Ovary (tissue), 9 donors: ENCODE results near the gene ABCB1. TPM values are rescaled to one million over a fixed set of nuclear protein-coding genes. Genes with fewer than 3 reads are reported as not detected.

Experiments
- DNase-seq, 5 donors: peaks; one replicate each; pipeline ENCODE4 v3.0.0-alpha.2; 2019 to 2020
- H3K27ac ChIP-seq, 2 donors: fragments of 200-600 bp; one replicate each; pipeline versions ENCODE4 v1.5.1 to v1.8.0; 2019 to 2022
- H3K27me3 ChIP-seq: fragments of 200-600 bp; one replicate; pipeline ENCODE4 v1.8.0; 2022
- H3K36me3 ChIP-seq: fragments of 200-600 bp; sonication (generic); one replicate; pipeline ENCODE4 v1.5.1; 2019
- H3K4me1 ChIP-seq: one replicate; pipeline ENCODE4 v1.8.1; 2013; ENCODE audit warnings: mild to moderate bottlenecking, moderate library complexity; ENCODE audit not compliant: insufficient read depth
- H3K4me3 ChIP-seq: fragments of 200-600 bp; sonication (generic); one replicate; pipeline ENCODE4 v1.5.1; 2017
- H3K9me3 ChIP-seq, 2 donors: fragments of 200-600 bp in 1 of 2; sonication (generic) in 1 of 2; one replicate each; pipeline versions ENCODE4 v1.5.1 to v1.8.1; 2013 to 2019; ENCODE audit warnings: mild to moderate bottlenecking in 1 of 2, moderate library complexity in 1 of 2
- CTCF ChIP-seq, 3 donors: fragments of 450-650 bp in 2 of 3; fragments of 200-600 bp in 1 of 3; IDR thresholded peaks; one replicate each; pipeline versions ENCODE4 v1.5.1 to v1.8.0; 2016 to 2022; ENCODE audit warnings: antibody characterized with exemption in 3 of 3, mild to moderate bottlenecking in 1 of 3
- EP300 ChIP-seq: sonication (generic); formaldehyde crosslinking; IDR thresholded peaks from one replicate; pipeline ENCODE4 v1.6.1; 2017; ENCODE audit warnings: antibody characterized with exemption
- POLR2A ChIP-seq: fragments of 450-650 bp; IDR thresholded peaks from one replicate; pipeline ENCODE4 v1.6.1; 2017; ENCODE audit warnings: antibody characterized with exemption, mild to moderate bottlenecking, moderate library complexity
- WGBS, 3 donors: extraction: QIAGEN DNeasy Blood & Tissue Kit in 1 of 3; methylation state at CpG; one replicate each; pipeline versions ENCODE4 v1.1.5 to v1.1.7; 2013 to 2017; 5-methylcytosine and 5-hydroxymethylcytosine counted together
- intact Hi-C, 4 donors: fragments of 100-400 bp; cut with DNase I; formaldehyde crosslinking; loops; one replicate each; pipeline versions ENCODE4 v1.11.0 to v1.15.1; 2022 to 2023
- polyA plus RNA-seq, 2 donors: library from polyadenylated mRNA; stranded (reverse); fragments of 200-250 nt in 1 of 2; fragments of 350-450 nt in 1 of 2; fragmentation: Illumina TruSeq in 1 of 2; extraction: RNeasy Lipid Tissue Mini Kit (QIAGEN cat#74804) in 1 of 2; gene quantifications; one replicate each; pipeline ENCODE4 v1.2.3, GENCODE V29; 2013 to 2014
- total RNA-seq, 7 donors: library from RNA; depleted of rRNA in 2 of 7; stranded (reverse); fragments of >200 nt in 2 of 7; fragmentation: NEBNext Ultra II Directional in 3 of 7; extraction: Animal tissue kit (Norgen Biotek cat#: 25700) in 3 of 7; gene quantifications; one replicate each; pipeline versions ENCODE4 v1.1.0 to v1.2.4, GENCODE V29; 2016 to 2023
- donor health status: DM: no; HTN: no; CAD: no; lungs with moderate emphysema.
- donor health status: DM: no; HTN: no; CAD: no.
- donor health status: Bipolar disorder and iron deficiency.
- donor health status: DM: yes; HTN: yes; CAD: no.
- donor health status: DM: no; HTN: no; CAD: no.
- donor health status: DM: yes; HTN: yes; CAD: no.

The ABCB1 gene
- total and polyA plus RNA-seq, 9 donors = 3.4 to 22.8 (median 8.1) TPM

GRCh38 chr7:87482115-87482514 lies 118.6 kb downstream of the ABCB1 start:
- TF ChIP-seq POLR2A = no peak
- no peak for TF ChIP-seq CTCF (IDR thresholded peaks at IDR 0.05)
- TF ChIP-seq EP300 = no peak
- H3K27ac ChIP-seq = no peak overlapping the region

GRCh38 chr7:87480386-87480785 lies 120.3 kb downstream of the ABCB1 start:
- Histone ChIP-seq H3K4me3 (no peak overlapping the region), H3K4me1 (peaks cover 1% of the 10 kb centered on the region), H3K9me3 (no peaks in the 10 kb centered on the region), H3K27ac (no peak overlapping the region), H3K36me3 (no peaks in the 10 kb centered on the region), H3K27me3 (no peaks in the 10 kb centered on the region)
- intact Hi-C loops = no loop called here
- DNase-seq = no peak
- no peak for TF ChIP-seq CTCF (IDR thresholded peaks at IDR 0.05)
- no peak for TF ChIP-seq POLR2A
- no peak for TF ChIP-seq EP300
- WGBS, 3 donors = 85 to 96% (median 88%) methylated on average over 2 of the region's 2 CpGs

More at GRCh38 chr7:87482115-87482514, 118.6 kb downstream of the ABCB1 start:
- DNase-seq = no peak
- Histone ChIP-seq H3K4me1 (no peaks in the 10 kb centered on the region), H3K9me3 (no peaks in the 10 kb centered on the region), H3K27me3 (no peaks in the 10 kb centered on the region), H3K4me3 (no peak overlapping the region), H3K36me3 (no peaks in the 10 kb centered on the region)
- WGBS, 3 donors = 32 to 48% (median 33%) methylated on average over 3 of the region's 3 CpGs
- intact Hi-C loops = no loop called here

GRCh38 chr7:87479951-87480350 lies 120.7 kb downstream of the ABCB1 start:
- 65 to 83% (median 71%) methylated on average over 2 of the region's 2 CpGs for WGBS, 3 donors
- Histone ChIP-seq H3K27me3 (no peaks in the 10 kb centered on the region), H3K27ac (no peak overlapping the region), H3K9me3 (no peaks in the 10 kb centered on the region), H3K4me3 (no peak overlapping the region), H3K36me3 (no peaks in the 10 kb centered on the region), H3K4me1 (peaks cover 1% of the 10 kb centered on the region)
- intact Hi-C loops = no loop called here
- TF ChIP-seq CTCF (IDR thresholded peaks at IDR 0.05) (no peak), EP300 (no peak), POLR2A (no peak)
- DNase-seq = no peak

- TF ChIP-seq EP300 = no peak
- no peak for TF ChIP-seq POLR2A
- TF ChIP-seq CTCF (IDR thresholded peaks at IDR 0.05) = no peak
- Histone ChIP-seq H3K4me1 (peaks cover 1% of the 10 kb centered on the region), H3K9me3 (no peaks in the 10 kb centered on the region), H3K27ac (no peak overlapping the region), H3K36me3 (no peaks in the 10 kb centered on the region), H3K4me3 (no peak overlapping the region), H3K27me3 (no peaks in the 10 kb centered on the region)
- no peak for DNase-seq
- intact Hi-C loops = no loop called here
- WGBS, 3 donors = 26 to 60% (median 34%) methylated on average over 8 of the region's 8 CpGs
These were observed 124.5 kb downstream of the ABCB1 start for GRCh38 chr7:87476179-87476557.
